Measurements from ENCODE around the gene MRPL24.
A peak's percentile ranks its signal among the peaks of the same experiment; 100 is the strongest.

- TF ChIP-seq MAFK (IDR thresholded peaks at IDR 0.05; ENCODE audit: low read depth, low read length) (no peak), EP300 (IDR thresholded peaks at IDR 0.05; ENCODE audit: borderline replicate concordance in 1 of 2, low read depth in 2 of 2, low read length in 2 of 2) (no peak), SUZ12 (IDR thresholded peaks at IDR 0.05; ENCODE audit: low read length) (no peak), SIN3A (conservative IDR thresholded peaks at IDR 0.05 in 1 of 2, IDR thresholded peaks at IDR 0.05 in 1 of 2; ENCODE audit: low read depth in 1 of 2, low read length in 2 of 2) (peak; percentile 53 to 96; a peak in 2 of 4 replicates), KDM1A (IDR thresholded peaks at IDR 0.05; ENCODE audit: borderline replicate concordance, low read length) (no peak), BRCA1 (IDR thresholded peaks at IDR 0.05; ENCODE audit: low read depth, low read length) (no peak), JUND (IDR thresholded peaks at IDR 0.05; ENCODE audit: low read length) (no peak; the same call in 1 of the 2 replicates), CHD1 (IDR thresholded peaks at IDR 0.05; ENCODE audit: low read depth, low read length) (peak; percentile 90), POLR2AphosphoS5 (IDR thresholded peaks at IDR 0.05; ENCODE audit: low read depth, low read length) (peak; percentile 82), TCF12 (IDR thresholded peaks at IDR 0.05; ENCODE audit: low read depth, low read length) (no peak), RAD21 (IDR thresholded peaks at IDR 0.05 in 1 of 2, conservative IDR thresholded peaks at IDR 0.05 in 1 of 2; ENCODE audit: low read depth in 2 of 2, low read length in 2 of 2) (no peak), YY1 (IDR thresholded peaks at IDR 0.05; ENCODE audit: low read depth, low read length) (peak; percentile 97)
- TF ChIP-seq, protein P1, sequence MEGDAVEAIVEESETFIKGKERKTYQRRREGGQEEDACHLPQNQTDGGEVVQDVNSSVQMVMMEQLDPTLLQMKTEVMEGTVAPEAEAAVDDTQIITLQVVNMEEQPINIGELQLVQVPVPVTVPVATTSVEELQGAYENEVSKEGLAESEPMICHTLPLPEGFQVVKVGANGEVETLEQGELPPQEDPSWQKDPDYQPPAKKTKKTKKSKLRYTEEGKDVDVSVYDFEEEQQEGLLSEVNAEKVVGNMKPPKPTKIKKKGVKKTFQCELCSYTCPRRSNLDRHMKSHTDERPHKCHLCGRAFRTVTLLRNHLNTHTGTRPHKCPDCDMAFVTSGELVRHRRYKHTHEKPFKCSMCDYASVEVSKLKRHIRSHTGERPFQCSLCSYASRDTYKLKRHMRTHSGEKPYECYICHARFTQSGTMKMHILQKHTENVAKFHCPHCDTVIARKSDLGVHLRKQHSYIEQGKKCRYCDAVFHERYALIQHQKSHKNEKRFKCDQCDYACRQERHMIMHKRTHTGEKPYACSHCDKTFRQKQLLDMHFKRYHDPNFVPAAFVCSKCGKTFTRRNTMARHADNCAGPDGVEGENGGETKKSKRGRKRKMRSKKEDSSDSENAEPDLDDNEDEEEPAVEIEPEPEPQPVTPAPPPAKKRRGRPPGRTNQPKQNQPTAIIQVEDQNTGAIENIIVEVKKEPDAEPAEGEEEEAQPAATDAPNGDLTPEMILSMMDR (IDR thresholded peaks at IDR 0.05; ENCODE audit: control extremely low read depth in 1 of 3, insufficient read depth in 1 of 3, low read depth in 1 of 3, low read length in 3 of 3) = 0 out of 4 replicates have a peak, but pooled peaks of 1 of the 3 experiments have one; percentile 1
Observed at GRCh38 chr1:156767101-156767878, 26.4 kb upstream of the MRPL24 start, which contains the start of gene PRCC.

Measured in H1 (cell line).